Measurements from ENCODE around the gene NOPCHAP1.

The NOPCHAP1 gene

DNA sequence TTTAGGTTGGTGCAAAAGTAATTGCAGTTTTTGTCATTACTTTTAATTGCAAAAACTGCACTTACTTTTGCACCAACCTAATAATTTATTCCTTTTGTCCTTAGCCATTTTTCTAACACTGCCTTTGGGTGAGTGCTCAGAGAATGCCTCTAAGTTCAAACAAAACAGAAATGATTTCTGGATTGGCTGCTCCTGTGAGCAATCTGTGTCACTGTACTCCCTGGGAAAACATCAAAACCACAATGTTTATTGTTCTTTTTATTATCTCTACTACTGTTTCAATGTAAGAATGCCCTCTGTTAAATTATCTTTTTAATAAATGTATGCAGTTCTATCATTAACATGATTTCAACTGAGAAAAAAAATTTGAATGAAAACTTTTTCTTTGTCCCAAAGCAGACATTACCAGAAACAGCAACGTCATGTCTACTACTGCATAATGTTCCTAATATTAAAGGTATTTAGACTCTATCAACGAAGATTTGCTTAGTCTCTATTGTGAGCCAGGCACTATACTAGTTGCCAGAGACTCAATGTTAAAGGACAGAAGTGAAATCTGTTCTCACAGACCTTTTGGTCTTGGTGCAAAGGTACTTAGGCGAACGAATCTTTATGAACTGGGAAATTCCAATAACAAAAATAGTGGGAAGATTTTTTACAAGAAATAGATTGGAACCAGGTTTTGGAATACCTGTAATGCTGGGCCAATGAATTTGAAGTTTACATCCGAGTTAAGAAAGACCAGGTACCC, 34.2 kb upstream of the NOPCHAP1 start:
- peaks cover 2% of the 10 kb centered on the region for H3K4me1 ChIP-seq (ENCODE audit: insufficient read depth, low read length, severe bottlenecking)
- no peak overlapping the region for H3K9ac ChIP-seq (ENCODE audit: low read length)
- no peaks in the 10 kb centered on the region for H3K79me2 ChIP-seq (ENCODE audit: insufficient read depth, low read length)
- H3K27ac ChIP-seq (ENCODE audit: low read depth, low read length, poor library complexity, severe bottlenecking), result no peak overlapping the region
- no peaks in the 10 kb centered on the region for H3K27me3 ChIP-seq (ENCODE audit: insufficient read depth, low read length)
- H2AFZ ChIP-seq (ENCODE audit: low read length), result no peak overlapping the region
- no peaks in the 10 kb centered on the region for H3K9me3 ChIP-seq (ENCODE audit: low read length)
- H3K36me3 ChIP-seq (ENCODE audit: insufficient read depth, low read length), result no peaks in the 10 kb centered on the region
- H3K4me3 ChIP-seq (ENCODE audit: low read depth, low read length, poor library complexity, severe bottlenecking), result no peak overlapping the region
- H3K9me2 ChIP-seq (ENCODE audit: low read depth, low read length), result no peaks in the 10 kb centered on the region
- no peaks in the 10 kb centered on the region for H4K20me1 ChIP-seq (ENCODE audit: insufficient read depth, low read length)
- TF ChIP-seq, protein P1, sequence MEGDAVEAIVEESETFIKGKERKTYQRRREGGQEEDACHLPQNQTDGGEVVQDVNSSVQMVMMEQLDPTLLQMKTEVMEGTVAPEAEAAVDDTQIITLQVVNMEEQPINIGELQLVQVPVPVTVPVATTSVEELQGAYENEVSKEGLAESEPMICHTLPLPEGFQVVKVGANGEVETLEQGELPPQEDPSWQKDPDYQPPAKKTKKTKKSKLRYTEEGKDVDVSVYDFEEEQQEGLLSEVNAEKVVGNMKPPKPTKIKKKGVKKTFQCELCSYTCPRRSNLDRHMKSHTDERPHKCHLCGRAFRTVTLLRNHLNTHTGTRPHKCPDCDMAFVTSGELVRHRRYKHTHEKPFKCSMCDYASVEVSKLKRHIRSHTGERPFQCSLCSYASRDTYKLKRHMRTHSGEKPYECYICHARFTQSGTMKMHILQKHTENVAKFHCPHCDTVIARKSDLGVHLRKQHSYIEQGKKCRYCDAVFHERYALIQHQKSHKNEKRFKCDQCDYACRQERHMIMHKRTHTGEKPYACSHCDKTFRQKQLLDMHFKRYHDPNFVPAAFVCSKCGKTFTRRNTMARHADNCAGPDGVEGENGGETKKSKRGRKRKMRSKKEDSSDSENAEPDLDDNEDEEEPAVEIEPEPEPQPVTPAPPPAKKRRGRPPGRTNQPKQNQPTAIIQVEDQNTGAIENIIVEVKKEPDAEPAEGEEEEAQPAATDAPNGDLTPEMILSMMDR (IDR thresholded peaks at IDR 0.05; ENCODE audit: low read length), result no peak
- no peak for TF ChIP-seq EZH2 (IDR thresholded peaks at IDR 0.05; ENCODE audit: borderline replicate concordance, low read length)
- no peak overlapping the region for H3K4me2 ChIP-seq (ENCODE audit: low read length)
- H3F3A ChIP-seq (ENCODE audit: insufficient read depth, low read length), result no peaks in the 10 kb centered on the region

DNA sequence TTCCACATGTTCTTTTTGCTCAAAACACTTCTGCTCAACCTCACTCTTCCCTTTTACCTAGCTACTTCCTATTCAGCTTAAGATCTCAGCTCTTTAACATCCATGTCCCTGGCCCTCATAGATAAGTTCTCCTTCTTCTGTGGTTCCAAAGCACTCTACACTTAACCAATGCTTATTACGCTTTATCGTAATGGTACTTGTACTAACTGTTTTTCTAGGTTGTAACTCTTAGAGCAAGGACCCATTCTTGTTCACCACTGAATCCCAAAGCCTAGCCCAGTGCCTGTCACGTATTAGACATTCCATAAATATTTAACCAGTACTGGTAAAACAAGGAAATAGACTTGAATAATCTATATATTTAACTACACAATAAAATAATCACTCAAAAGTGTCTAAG, 33.3 kb upstream of the NOPCHAP1 start:
- Histone ChIP-seq H3K9ac (ENCODE audit: low read length) (no peak overlapping the region), H2AFZ (ENCODE audit: low read length) (no peak overlapping the region), H3K79me2 (ENCODE audit: insufficient read depth, low read length) (no peaks in the 10 kb centered on the region), H3F3A (ENCODE audit: insufficient read depth, low read length) (no peaks in the 10 kb centered on the region), H4K20me1 (ENCODE audit: insufficient read depth, low read length) (no peaks in the 10 kb centered on the region), H3K27ac (ENCODE audit: low read depth, low read length, poor library complexity, severe bottlenecking) (no peak overlapping the region), H3K36me3 (ENCODE audit: insufficient read depth, low read length) (no peaks in the 10 kb centered on the region), H3K4me3 (ENCODE audit: low read depth, low read length, poor library complexity, severe bottlenecking) (no peak overlapping the region), H3K9me3 (ENCODE audit: low read length) (no peaks in the 10 kb centered on the region), H3K4me1 (ENCODE audit: insufficient read depth, low read length, severe bottlenecking) (peaks cover 9% of the 10 kb centered on the region), H3K9me2 (ENCODE audit: low read depth, low read length) (no peaks in the 10 kb centered on the region), H3K4me2 (ENCODE audit: low read length) (no peak overlapping the region), H3K27me3 (ENCODE audit: insufficient read depth, low read length) (no peaks in the 10 kb centered on the region)
- TF ChIP-seq EZH2 (IDR thresholded peaks at IDR 0.05; ENCODE audit: borderline replicate concordance, low read length), result no peak
- TF ChIP-seq, protein P1 (IDR thresholded peaks at IDR 0.05; ENCODE audit: low read length), result no peak

DNA sequence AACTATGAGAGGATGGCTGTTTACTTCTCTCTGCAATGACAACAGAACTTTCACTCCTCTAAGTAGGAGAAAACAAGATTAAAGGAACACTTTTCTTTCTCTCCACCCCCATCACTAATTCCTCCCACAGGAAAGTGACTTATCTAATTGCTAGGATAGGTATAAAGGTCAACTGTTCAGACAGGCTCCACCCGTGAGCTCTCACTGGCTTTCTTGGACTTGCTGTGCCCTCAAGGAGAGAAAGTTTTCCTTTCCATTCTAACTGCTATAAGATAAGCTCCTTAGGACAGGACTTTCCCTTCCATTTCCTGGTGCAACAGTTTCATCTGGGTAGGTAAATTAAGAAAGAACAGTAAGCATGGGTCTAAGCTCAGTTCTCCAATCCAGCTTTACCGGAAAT, 32.8 kb upstream of the NOPCHAP1 start:
- Histone ChIP-seq H3K36me3 (ENCODE audit: insufficient read depth, low read length) (no peaks in the 10 kb centered on the region), H3K9ac (ENCODE audit: low read length) (no peak overlapping the region), H3K4me3 (ENCODE audit: low read depth, low read length, poor library complexity, severe bottlenecking) (no peak overlapping the region), H3K79me2 (ENCODE audit: insufficient read depth, low read length) (no peaks in the 10 kb centered on the region), H2AFZ (ENCODE audit: low read length) (no peak overlapping the region), H3F3A (ENCODE audit: insufficient read depth, low read length) (no peaks in the 10 kb centered on the region), H3K4me1 (ENCODE audit: insufficient read depth, low read length, severe bottlenecking) (peaks cover 9% of the 10 kb centered on the region), H3K9me3 (ENCODE audit: low read length) (no peaks in the 10 kb centered on the region), H4K20me1 (ENCODE audit: insufficient read depth, low read length) (no peaks in the 10 kb centered on the region), H3K4me2 (ENCODE audit: low read length) (no peak overlapping the region), H3K27me3 (ENCODE audit: insufficient read depth, low read length) (no peaks in the 10 kb centered on the region), H3K9me2 (ENCODE audit: low read depth, low read length) (no peaks in the 10 kb centered on the region), H3K27ac (ENCODE audit: low read depth, low read length, poor library complexity, severe bottlenecking) (no peak overlapping the region)
- TF ChIP-seq EZH2 (IDR thresholded peaks at IDR 0.05; ENCODE audit: borderline replicate concordance, low read length), result no peak
- TF ChIP-seq, protein P1 (IDR thresholded peaks at IDR 0.05; ENCODE audit: low read length), result no peak
